Subcutaneous abdominal adipose tissue (tissue), 5 donors: ENCODE data around the gene MAF.

Source experiments
- H3K27ac ChIP-seq: one replicate; pipeline ENCODE4 v1.7.0; 2013; ENCODE audit warnings: low read depth, mild to moderate bottlenecking, inconsistent platforms, low read length, moderate library complexity
- H3K27me3 ChIP-seq, 5 donors: one replicate each; pipeline ENCODE4 v1.7.0; 2013; ENCODE audit warnings: low read length in 5 of 5, inconsistent platforms in 1 of 5; ENCODE audit not compliant: control insufficient read depth in 5 of 5, insufficient read depth in 4 of 5
- H3K36me3 ChIP-seq, 5 donors: one replicate each; pipeline ENCODE4 v1.7.0; 2013; ENCODE audit warnings: low read length in 5 of 5; ENCODE audit not compliant: control insufficient read depth in 5 of 5, insufficient read depth in 5 of 5
- H3K4me1 ChIP-seq, 5 donors: one replicate each; pipeline ENCODE4 v1.7.0; 2013; ENCODE audit warnings: low read length in 5 of 5, mild to moderate bottlenecking in 3 of 5, moderate library complexity in 1 of 5; ENCODE audit not compliant: control insufficient read depth in 5 of 5, insufficient read depth in 5 of 5
- H3K4me3 ChIP-seq, 5 donors: one replicate each; pipeline ENCODE4 v1.7.0; 2013; ENCODE audit warnings: low read length in 5 of 5, low read depth in 1 of 5
- H3K9ac ChIP-seq, 5 donors: one replicate each; pipeline ENCODE4 v1.7.0; 2013; ENCODE audit warnings: low read length in 5 of 5, mild to moderate bottlenecking in 4 of 5, moderate library complexity in 3 of 5
- H3K9me3 ChIP-seq, 5 donors: one replicate each; pipeline ENCODE4 v1.7.0; 2013; ENCODE audit warnings: low read length in 5 of 5; ENCODE audit not compliant: control insufficient read depth in 5 of 5
- donor health status: healthy.
- donor health status: healthy.
- donor health status: healthy.
- donor health status: healthy.
- donor health status: healthy.

The MAF gene

DNA sequence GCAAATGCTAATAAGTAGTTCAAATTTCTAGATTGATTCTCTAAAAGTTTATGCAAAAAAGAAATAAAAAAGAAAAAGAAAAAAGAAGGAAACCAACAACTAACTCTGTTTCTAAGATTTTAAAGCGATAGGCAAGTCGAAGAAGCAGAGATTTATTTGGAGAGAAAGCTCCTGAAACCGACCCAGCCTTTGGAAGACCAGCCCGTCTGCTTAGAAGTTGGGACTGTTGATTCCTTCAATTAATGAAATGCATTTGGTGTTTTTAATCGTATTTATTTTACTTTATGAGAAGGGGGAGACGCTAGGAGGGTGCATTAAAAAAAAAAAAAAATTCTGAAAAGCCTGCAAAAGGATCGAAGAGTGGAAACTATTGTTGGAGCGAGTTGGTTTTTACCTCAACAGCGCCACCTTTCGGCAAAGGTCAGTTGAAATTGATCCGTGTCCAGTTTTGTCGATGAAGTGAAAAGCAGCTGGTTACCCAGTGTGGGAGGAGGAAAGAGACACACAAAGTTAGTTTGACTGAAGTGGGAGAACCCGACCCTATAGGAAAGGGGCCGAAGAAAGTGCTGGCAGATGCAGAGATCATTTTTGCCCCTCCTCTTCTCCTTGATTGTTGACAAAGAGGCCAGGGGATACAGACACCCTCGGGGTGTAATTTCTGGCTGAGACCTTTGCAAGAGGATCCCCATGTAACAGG is 1.5 kb upstream of the MAF start:
- no peaks in the 10 kb centered on the region for H3K9me3 ChIP-seq
- no peaks in the 10 kb centered on the region for H3K36me3 ChIP-seq
- H3K27ac ChIP-seq = peak overlapping the region; percentile 95
- no peaks in the 10 kb centered on the region for H3K27me3 ChIP-seq
- peak overlapping the region; percentile 89 to 98 (median 92) for H3K4me3 ChIP-seq
- peaks cover 2 to 38% (median 18%) of the 10 kb centered on the region in 5 donors for H3K4me1 ChIP-seq
- H3K9ac ChIP-seq = peak overlapping the region in 4 of 5 donors; percentile 78 to 87 (median 86)

DNA sequence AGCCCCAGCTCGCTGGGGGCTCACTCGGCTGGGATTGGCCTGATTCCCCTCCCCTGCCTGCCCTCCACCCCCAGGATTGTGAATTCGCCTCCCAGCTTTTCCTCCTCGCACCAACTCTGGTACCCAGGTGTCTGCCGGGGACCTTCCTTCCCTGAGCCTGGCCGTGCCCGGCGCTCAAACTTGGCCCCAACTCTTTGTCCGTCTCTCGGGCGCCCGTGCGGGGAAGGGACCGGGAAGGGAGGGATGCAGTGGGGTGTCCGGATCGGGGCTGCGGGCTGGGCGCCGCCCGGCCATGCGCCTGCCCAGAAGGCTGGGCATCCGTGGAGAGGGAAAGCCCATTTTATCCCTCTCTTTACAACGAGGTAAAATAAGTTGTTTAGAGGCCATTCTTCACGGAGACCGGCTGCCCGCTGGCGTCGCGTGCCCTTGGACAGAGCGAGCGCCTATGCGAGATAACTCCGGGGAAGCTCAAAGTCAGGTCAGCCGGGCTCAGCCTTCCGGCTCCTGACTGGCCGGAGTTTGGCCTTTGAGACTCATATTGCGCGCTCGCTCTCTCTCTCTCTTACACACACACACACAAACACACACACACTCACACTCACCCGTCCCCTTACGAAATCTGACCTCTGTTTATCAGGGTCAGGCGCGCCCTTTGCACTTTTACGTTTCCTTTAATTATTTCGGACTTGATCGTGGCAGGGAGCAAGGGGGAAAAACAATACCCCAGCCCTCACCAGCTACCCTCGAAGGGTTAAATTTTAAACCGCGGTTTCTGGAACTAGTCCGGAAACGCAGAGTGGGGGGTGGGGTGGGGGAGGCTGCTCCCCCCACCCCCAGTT is 774 bp upstream of the MAF start:
- no peaks in the 10 kb centered on the region for H3K9me3 ChIP-seq
- H3K36me3 ChIP-seq = no peaks in the 10 kb centered on the region
- H3K9ac ChIP-seq = peak overlapping the region; percentile 63 to 87 (median 85)
- peak overlapping the region; percentile 95 for H3K27ac ChIP-seq
- peak overlapping the region; percentile 89 to 98 (median 92) for H3K4me3 ChIP-seq
- no peaks in the 10 kb centered on the region for H3K27me3 ChIP-seq
- H3K4me1 ChIP-seq = peaks cover 2 to 46% (median 16%) of the 10 kb centered on the region in 5 donors

DNA sequence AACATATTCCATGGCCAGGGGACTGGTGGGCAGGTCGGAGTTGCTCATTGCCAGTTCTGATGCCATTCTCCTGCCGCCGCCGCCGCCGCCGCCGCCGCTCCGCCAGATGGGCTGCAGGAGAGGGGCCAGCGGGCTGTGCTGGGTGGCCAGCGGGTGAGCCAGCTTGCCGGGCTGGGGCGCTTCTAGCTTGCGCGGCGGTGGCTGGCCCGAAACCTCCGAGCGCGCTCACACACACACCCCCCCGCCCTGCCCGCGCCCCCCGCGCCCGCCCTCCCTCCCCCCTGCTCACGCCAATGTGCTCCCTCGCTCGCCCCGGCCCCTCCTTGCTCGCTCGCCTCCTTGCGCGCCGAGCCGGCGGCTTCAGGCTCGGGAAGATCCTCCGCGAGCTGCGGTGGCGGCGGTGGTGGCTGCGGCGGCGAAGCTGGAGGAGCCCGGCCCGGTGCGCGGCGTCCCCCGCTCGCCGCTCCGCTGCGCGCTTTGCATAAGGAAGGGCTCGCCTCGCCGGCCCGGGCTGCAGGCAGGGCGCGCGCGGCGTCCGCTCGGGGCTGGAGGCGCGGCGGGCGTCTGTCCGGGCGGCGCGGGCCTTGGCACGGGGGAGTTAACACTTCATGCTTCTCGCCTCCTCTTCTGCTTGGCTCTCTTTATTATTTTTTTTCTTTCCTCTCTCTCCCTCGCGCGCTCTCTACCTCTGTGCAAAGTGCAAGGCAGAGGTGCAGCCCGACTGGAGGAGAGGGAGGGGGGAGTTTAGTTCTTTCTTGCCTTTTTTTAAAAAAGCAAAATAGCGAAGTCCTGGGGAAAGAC is 500 bp downstream of the MAF start:
- peak overlapping the region; percentile 95 for H3K27ac ChIP-seq
- peak overlapping the region; percentile 88 to 98 (median 91) for H3K4me3 ChIP-seq
- no peaks in the 10 kb centered on the region for H3K36me3 ChIP-seq
- H3K27me3 ChIP-seq = no peaks in the 10 kb centered on the region
- H3K9ac ChIP-seq = peak overlapping the region in 4 of 5 donors; percentile 76 to 87 (median 86)
- H3K9me3 ChIP-seq = no peaks in the 10 kb centered on the region
- peaks cover 2 to 58% (median 28%) of the 10 kb centered on the region in 5 donors for H3K4me1 ChIP-seq

DNA sequence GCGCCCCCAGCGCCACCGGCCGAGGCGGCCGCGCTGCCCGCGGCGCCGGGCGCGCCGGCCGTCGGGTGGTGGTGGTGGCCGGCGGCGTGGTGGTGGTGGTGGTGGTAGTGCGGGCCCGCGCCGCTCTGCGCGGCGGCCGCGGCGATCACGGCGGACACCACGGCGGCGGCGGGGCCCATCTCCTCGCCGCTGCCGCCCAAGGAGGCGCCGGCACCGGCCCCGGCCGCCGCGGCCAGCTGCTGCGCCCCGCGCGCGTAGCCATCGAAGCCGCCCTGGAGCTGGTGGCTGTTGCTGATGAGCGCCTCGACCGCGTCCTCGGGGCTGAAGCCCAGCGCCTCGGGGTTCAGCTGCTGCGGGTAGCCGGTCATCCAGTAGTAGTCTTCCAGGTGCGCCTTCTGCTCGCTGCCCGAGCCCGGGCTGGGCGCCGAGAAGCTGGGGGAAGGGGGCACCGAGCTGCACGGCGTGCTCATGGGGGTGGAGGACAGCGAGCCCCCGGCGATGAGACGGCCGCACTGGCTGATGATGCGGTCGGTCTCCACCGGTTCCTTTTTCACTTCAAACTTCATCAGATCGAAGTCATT is 1.2 kb downstream of the MAF start:
- Histone ChIP-seq H3K4me3 (peak overlapping the region; percentile 64 to 98 (median 91)), H3K9ac (peak overlapping the region in 3 of 5 donors; percentile 45 to 82 (median 76)), H3K27ac (peak overlapping the region; percentile 77), H3K4me1 (peaks cover 2 to 65% (median 32%) of the 10 kb centered on the region in 5 donors), H3K9me3 (no peaks in the 10 kb centered on the region), H3K36me3 (no peaks in the 10 kb centered on the region), H3K27me3 (no peaks in the 10 kb centered on the region)

DNA sequence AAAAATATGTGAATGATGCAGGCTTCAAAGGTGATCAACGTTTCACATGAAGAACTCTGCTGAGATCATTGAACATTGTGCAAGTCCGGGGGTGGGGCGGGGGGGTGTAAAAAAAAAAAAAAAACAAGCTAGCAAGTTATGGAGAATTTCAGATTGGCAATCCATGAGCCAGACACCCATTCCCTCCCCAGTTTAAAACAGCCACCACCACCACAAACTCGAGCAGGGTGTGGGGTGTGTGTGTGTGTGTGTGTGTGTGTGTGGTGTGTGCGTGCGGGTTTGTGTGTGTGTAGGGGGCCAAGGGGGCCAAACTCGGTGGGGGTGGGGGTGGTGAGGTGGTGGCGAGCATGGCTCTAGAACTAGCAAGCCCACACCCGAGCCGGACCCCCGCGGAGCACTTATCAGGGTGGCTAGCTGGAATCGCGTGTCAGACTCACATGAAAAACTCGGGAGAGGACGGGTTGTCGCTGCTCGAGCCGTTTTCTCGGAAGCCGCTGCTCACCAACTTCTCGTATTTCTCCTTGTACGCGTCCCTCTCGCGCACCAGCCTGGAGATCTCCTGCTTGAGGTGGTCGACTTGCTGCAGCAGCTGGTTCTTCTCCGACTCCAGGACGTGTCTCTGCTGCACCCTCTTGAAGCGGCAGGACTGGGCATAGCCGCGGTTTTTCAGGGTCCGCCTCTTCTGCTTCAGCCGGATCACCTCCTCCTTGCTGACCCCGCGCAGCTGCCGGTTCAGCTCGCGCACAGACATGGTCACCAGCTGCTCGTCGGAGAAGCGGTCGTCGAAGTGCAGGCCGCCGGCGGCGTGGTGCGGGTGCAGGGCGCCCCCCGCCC is 2.0 kb downstream of the MAF start:
- H3K9ac ChIP-seq = peak overlapping the region; percentile 43 to 82 (median 70)
- H3K27me3 ChIP-seq = no peaks in the 10 kb centered on the region
- peak overlapping the region; percentile 81 for H3K27ac ChIP-seq
- H3K9me3 ChIP-seq = no peaks in the 10 kb centered on the region
- H3K4me1 ChIP-seq = peaks cover 2 to 68% (median 39%) of the 10 kb centered on the region in 5 donors
- H3K36me3 ChIP-seq = no peaks in the 10 kb centered on the region
- peak overlapping the region; percentile 84 to 99 (median 96) for H3K4me3 ChIP-seq

DNA sequence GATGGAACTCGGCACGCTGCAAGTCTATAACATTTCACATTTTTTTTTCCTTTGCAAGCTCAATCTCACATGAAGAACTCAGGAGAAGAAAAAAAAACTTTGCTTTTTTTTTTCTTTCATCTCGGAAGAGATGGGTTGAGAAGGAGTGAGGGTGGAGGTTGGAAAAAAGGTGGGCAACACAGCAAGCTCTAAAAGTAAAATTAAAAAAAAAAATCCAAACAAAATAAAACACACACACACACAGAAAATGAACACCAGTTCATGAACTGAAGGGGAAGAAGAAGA is 2.5 kb downstream of the MAF start:
- Histone ChIP-seq H3K9ac (peak overlapping the region; percentile 26 to 82 (median 70)), H3K4me3 (peak overlapping the region; percentile 84 to 99 (median 96)), H3K9me3 (no peaks in the 10 kb centered on the region), H3K36me3 (no peaks in the 10 kb centered on the region), H3K4me1 (peaks cover 2 to 70% (median 43%) of the 10 kb centered on the region in 5 donors), H3K27ac (peak overlapping the region; percentile 81), H3K27me3 (no peaks in the 10 kb centered on the region)

DNA sequence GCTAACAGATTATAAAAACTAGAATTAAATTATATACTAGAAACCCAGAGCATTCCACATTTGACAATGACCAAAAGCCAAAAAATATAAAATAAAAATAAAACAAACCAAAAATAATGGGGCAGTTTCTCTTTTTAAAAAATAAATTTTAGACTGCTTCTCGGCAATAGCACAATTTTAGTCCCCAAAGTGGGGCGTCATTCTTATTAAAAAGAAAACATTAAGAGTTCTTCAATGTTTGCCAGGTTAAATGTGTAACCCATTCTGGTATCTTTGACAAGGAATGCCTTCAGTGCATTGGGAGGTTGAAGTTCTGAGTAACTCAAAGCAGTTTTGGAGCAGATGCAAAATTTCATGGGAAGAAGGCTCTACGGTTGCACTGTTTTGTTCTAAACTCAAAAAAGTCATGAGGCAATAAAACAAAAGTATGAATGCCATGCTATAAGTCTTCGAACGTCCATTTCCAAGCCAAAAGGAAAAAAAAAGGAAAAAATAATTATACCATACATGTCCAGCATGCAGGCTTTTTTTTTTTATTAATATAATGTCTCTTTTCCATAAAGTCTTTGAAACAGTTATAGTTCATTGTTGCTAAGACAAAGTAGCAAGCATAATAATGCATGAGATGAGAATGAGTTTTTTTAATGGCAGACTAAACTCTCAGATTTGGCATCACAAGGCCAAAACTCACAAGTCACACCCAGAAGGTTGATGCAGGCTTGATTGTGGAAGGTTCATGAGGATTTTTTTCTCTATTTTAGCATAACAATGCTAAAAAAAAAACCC is 3.1 kb downstream of the MAF start:
- Histone ChIP-seq H3K9ac (peak overlapping the region; percentile 26 to 82 (median 70)), H3K9me3 (no peaks in the 10 kb centered on the region), H3K4me3 (peak overlapping the region; percentile 84 to 99 (median 96)), H3K4me1 (peaks cover 0 to 67% (median 43%) of the 10 kb centered on the region in 5 donors), H3K27ac (peak overlapping the region; percentile 81), H3K36me3 (no peaks in the 10 kb centered on the region), H3K27me3 (no peaks in the 10 kb centered on the region)

DNA sequence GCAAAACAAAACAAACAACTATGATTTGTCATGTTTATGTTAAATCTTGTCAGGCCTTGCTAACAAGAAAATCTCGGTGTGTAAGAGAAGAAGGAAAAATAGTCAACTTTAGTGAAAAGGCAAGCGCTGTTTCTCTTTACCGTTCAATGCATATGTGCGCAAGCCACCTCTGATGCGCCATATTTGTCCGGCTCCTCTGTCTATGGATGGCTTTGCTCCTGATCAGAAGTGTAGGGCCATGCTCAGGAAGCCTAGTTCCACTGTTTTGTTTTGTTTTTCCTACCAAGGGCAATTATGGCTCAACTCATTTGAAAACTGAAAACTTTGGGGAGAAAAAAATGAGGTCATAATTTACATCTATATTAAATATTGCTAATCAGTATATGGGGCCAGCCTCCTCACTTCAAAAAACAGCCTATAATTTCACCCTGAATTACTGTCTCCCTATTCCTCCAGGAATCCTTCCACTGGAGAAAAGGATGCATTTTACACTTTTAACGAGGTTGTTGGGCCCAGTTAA is 4.5 kb downstream of the MAF start:
- Histone ChIP-seq H3K27ac (peak overlapping the region; percentile 81), H3K9ac (peak overlapping the region; percentile 60 to 82 (median 65))

More for the DNA sequence above, 4.5 kb downstream of the MAF start:
- Histone ChIP-seq H3K4me1 (peaks cover 0 to 63% (median 51%) of the 10 kb centered on the region in 5 donors), H3K27me3 (no peaks in the 10 kb centered on the region), H3K36me3 (no peaks in the 10 kb centered on the region), H3K4me3 (peak overlapping the region; percentile 84 to 99 (median 96)), H3K9me3 (no peaks in the 10 kb centered on the region)
